GM21381 (cell line): ENCODE results near the gene TTYH2.

Experiments used
- ATAC-seq: cut with Tn5 transposase; IDR thresholded peaks from one replicate; pipeline ENCODE4 v1.9.1; 2021; ENCODE audit warnings: mild to moderate bottlenecking, moderate library complexity; ENCODE audit not compliant: unreplicated experiment

The TTYH2 gene

DNA sequence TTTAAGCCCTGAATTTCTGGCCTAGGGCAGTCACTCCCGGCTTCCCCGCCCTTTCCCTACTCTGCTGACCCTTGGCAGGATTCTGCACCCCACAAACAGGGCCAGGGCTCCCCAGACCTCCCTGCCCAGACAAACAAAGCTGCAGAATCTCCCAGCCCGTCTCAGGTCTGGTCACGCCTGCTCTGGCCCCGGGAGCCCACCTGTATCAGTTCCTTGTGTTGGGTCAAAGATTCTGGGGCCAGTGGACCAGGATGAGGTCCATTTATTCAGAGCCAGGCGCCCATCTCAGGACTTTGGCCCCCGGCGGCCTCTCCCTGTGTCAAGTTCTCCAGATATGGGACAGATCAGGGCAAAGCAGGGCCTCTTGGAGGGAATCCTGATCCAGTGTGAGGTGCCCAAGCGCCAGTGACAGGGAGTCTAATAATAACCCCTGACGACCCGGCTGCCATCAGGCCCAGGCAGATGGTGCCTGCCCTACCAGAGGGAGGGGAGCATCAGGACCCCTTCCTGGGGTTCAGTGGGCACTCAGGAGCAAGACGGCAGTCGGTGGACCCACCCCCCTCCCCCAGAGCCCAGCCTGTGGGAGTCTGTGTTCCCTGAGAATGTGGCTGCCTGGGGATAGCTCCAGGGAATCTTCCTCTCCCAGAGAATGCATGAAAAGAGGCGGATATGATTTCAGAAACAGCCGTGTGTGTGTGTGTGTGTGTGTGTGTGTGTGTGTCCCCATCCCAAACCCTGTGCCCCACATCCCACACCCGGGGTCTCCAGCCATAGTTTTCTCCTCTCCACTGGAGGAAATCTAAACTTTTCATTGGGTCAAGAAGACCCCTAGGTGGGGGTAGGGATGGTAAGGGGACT is 1.3 kb downstream of the TTYH2 start:
- ATAC-seq = no peak

DNA sequence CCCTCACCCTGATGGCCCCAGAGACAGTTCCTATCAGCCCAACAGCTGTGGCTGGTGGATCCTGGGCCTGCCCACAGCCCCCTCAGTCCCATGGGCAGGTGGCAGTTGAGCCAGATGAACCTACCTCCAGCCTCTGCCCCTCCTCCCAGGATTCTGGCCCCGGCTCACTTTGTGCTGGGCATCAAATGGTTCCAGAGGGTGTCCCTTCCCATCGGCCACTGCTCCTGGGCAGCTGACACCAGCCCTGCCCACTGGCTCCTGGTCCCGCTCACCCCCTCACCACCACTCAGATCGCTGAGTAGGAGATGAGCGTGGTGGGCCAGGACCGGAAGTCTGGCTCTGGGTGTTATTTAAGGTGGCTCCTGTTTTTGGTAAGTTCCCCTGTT is 2.0 kb downstream of the TTYH2 start:
- ATAC-seq = no peak

DNA sequence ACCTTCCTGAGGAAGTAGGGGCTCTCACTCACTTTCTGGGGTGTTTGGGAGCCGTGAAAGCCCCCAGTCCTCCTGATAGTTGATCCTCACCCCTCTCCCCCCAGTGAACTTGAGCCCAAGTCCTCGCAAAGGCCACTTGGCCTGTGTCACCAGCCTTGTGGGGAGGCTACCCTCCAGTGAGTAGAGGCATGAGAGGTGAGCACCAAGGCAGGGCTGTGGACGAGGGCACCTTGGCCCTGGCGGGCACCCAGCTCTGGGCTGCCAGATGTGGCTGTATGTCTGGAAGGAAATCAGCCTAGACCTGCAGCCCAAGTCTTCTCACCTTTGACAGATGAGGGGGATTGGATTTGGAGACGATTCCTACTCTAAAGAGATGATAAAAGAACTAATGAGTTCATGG is 3.1 kb downstream of the TTYH2 start:
- ATAC-seq = no peak

DNA sequence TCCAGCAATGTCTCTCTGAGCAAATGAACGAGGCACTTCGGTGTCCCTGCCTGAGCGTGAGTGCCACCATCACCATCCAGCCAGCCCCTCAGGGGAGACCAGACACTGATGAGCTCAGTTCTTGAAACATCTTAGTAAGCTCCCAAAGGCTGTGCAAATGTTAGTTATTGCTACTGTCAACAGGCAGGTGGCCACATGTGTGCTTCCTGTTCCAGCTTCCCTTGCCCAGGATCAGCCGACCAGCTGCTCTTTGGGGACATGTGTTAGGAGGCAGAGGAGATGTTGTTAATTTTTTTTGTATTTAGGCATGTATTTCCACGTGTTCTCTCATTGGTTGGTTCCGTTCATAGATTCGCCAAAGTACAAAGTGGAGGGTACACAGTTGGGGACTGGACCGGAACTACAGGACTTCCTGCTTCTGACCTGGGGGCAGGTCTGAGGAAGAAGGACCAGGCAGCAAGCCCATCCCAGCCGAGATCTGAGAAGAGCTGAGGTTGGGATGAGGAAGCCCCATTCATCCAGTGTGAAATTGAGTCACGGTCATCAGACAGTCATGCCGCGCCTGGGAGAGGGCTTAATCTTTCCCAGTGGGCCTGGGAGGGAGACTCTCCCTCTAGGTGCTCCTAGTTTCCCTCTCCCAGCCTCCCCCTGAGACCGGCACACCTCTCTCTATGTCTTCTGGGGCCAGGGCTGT is 3.8 kb downstream of the TTYH2 start:
- no peak for ATAC-seq

DNA sequence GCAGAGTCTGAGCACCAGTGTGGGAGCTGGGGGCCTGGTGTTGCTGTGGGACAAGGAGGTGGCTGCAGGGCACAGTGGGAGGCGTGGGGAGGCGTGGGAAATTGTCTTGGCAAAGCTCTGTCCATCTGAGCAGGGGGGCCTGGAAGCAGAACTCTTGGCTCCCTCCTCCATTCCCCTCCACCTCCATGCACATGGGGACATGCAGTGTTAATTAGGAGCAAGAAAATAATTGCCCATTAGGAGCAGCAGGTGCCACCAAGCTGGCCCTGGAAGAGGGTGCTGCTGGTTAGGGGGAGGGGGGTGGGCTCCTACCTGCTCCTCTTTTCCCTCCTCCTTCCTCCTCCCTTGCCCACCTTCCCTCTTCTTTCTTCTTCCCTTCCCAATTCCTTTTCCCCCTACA is 4.5 kb downstream of the TTYH2 start:
- ATAC-seq = no peak

DNA sequence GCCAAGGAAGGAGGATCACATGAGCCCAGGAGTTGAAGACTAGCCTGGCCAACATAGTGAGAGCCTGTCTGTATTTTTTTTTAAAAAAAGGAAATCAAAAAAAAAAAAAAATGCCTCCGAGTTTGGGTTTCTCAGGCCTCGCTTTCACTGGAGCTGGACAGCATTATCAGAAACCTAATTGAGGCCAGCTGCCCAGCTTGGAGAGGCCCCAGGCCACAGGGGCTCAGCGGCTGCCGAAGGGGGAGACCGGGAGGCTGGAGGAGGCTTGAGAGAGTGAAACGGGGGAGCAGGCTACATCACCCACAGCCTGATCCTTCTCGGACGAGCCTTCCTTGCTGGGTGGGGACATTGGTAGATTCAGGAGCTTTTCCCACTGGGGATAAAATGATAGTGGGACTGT is 5.1 kb downstream of the TTYH2 start:
- no peak for ATAC-seq

DNA sequence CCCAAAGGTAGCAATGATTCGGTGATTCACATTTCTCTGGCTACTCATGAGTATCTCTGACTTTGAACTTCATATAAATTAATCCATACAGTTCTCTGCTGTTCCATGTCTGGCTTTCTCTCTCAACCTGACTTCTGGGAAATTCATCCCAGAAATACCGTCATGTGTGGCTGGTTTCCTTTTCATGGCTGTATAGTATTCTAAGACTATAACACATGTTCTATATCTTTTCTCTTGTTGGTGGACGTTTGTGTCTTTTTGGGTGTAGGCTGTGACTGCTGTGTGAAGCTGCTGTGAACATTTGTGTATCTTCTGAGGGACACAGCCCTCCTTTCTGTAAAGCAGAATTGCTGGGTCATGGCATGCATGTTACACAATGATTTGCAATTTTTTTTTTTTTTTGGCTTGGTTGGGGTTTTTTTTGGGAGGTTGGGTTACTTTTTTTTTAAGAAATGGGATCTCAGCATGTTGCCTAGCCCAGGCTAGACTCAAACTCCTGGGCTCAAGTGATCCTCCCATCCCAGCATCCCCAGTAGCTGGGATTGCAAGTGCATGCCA is 6.3 kb downstream of the TTYH2 start:
- ATAC-seq = no peak

DNA sequence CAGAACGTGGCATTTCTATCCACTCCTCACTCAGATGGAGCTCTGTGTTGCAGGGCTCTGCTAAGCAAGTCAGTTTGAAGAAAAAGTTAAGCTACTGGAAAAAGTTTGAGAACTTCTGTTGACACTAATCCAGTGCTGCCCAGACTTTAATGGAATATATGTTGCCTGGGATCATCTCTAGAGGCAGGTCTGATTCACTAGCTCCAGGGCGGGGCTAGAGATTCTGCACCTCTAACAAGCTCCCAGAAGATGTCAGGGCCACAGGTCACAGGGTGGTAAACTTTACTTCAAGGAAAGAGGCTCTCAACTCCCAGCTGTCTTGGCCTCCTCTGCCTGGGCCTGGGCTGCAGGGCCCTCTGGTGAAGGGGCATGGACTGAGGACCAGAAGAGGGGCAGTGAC is 6.8 kb downstream of the TTYH2 start:
- no peak for ATAC-seq

DNA sequence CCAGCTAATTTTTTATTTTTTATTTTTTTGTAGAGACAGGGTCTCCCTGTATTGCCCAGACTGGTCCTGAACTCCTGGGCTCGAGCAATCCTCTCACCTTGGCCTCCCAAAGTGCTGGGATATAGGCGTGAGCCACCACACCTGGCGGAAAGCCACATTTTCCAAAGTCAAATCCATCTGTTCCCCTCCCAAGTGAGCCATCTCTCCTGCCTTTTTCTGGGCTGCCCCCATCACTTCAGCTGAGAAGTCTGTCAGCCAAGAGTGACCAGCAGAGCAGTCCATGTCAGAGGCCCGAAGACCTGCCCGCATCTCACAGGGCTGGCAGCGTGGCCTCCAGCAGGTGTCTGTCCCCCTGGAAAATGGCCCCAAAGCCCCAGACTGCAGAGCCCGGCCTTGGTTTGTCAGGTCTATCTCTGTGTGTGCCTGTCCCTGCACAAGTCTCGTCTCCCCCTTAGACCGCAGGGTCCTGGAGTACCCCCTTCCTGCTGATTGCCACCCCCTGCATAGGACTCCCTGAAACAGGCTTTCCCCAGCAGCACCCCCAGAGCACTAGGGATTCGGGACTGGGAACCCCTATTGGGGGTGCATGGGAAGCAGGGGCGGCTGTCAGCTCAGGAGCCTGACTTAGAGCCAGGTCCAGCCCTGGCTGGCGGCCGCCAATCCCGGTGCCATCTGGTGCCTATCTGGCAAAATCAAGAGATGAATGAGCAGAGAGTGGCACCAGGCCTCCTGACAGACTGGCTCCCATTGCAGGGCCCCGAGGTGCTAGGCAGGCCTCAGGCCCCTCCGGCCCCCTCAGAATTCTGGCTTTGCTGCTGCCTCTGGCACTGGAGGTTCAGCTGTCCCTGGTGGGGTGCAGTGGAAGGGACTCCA is 7.8 kb downstream of the TTYH2 start:
- no peak for ATAC-seq

DNA sequence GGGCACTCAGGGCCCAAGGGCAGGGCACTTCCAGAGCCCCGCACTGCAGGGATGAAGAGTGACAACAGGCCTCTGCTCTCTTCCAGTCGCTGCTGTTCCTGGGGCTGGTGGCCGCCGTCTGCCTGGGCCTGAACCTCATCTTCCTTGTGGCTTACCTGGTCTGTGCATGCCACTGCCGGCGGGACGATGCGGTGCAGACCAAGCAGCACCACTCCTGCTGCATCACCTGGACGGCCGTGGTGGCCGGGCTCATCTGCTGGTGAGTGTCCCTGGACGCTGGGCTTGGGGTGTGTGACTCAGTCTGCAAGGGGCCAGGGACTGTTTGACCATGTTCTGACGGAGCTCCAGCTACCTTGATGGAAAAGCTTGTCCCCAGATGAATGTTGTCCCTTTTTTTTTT is 9.0 kb downstream of the TTYH2 start:
- no peak for ATAC-seq

DNA sequence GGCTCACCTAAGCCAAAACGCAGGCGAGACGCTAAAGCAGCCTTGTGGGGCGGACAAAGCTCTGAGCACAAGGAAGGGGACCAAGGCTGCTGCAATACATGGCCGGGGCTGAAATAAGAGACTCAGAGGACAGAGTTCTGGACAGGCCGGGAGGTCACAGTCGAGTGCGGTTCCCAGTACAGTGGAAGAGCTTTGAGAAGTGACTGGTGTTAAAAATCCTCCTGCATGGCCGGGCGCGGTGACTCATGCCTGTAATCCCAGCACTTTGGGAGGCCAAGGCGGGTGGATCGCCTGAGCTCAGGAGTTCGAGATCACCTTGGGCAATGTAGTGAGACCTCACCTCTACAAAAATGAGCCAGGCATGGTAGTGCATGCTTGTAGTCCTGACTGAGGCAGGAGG is 10.5 kb downstream of the TTYH2 start:
- no peak for ATAC-seq

DNA sequence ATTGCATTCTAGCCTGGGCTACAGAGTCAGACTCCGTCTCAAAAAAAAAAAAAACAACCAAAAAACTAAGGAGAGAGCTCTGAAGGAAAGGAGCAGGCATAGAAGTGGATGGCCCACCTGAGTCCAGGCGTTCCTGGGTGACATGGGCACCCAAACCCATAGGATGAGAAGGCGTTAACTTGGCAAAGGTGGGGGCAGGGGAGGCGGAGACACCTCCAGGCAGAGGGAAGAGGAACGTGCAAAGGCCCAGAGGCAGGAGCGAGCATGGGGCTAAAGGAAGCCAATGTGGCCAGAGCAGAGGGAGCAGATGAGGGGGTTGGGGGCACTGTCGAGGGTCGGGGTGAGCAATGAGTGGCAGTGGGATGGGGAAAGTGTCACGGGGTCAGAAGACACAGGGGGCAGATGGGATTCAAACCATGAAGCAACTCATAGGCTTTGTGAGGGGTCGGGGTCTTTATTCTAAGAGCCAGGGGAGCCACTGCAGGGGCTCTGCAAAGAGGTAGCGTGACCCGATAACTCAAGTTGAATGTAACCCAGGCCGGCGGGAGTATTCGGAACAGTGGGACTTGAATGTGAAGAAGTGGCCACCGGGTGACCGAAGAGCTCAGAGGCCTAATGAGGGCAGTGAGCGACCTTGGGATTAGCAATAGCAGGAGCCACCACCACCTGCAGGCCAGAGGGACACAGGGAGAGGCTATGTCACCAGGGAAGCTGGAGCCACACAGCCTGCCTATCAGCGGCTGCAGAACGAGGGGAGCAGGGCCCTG is 11.8 kb downstream of the TTYH2 start:
- no peak for ATAC-seq

DNA sequence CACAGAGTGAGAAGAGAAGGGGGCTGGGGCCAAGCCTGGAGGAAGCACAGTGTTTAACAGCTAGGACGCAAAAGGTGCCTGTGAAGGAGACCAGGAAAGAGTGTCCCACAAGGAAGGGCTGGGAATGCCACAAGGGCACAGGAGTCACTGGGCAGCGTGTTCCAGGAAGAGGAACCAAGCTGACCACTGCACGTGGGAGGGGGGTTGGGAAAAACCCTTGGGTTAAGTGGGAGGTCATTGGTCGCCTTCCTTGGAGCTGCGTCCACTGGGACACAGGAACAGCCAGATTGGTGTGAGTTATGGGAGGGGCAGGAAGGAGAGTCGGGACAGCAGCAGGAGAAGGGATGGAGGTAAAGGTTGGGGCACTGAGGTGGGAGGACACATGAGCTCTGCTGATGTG is 12.9 kb downstream of the TTYH2 start:
- no peak for ATAC-seq

DNA sequence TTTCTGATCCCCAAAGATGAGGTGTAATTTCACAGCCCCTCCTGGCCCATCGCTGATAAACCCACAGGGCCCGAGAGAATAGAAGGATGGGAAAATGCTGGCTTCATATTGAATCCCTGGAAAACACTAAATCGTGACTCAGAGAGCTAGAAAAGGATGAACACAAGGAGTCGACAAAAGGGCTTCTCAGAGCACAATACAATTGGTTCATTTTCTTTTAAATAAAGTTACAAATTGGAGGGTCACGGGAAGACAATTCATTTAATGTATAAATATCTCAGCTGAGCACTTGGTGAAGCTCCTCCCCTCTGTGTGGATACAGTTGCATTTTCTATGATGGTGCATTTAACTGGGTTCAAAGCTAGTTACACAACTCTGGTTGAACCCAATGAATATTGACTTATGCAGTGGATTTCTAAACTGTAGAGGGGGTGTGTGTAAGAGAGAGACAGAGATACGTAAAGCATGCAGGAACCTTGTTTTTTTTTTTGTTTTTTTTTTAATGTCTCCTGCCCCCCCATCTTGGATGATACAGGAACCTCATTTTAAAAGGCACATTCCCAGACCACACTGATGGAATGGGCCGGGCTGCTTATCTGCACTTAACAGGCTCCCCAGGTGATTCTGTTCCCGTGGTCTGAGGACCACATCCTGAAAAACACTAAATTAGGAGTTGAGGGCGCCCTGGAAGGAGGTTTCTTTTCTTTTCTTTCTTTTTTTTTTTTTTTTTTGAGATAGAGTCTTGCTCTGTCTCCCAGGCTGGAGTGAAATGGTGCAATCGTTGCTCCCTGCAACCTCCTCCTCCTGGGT is 14.1 kb downstream of the TTYH2 start:
- no peak for ATAC-seq

DNA sequence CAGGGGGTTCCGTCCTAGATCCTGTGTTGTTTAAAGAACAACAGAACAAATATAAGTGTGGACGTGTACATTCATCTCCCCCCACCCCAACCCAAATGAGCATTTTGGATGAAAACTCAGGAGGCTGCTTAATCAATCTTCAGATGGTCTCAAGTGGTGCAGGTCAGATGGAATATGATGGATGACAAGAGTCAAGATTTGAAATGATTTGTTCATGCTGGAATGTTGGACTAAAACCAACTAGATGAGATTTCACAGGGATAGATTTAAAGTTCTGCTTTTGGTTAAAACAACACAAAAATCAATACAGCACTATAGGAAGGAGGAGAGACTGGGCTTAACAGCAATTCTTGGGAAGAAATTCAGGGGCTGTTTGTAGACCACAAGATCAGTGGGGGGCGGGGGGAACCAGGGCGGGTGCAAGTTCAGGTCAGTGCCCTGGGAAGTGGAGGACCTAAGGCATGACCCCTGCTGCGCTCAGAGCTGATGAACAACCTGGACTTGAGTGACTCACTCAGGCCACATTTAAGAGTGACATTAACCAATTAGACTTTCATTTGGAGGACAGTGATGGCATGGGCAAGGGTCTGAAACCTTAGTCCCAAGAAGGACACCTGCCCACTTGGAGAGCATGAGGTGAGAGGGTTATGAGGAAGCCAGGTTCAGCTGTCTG is 15.1 kb downstream of the TTYH2 start:
- no peak for ATAC-seq

DNA sequence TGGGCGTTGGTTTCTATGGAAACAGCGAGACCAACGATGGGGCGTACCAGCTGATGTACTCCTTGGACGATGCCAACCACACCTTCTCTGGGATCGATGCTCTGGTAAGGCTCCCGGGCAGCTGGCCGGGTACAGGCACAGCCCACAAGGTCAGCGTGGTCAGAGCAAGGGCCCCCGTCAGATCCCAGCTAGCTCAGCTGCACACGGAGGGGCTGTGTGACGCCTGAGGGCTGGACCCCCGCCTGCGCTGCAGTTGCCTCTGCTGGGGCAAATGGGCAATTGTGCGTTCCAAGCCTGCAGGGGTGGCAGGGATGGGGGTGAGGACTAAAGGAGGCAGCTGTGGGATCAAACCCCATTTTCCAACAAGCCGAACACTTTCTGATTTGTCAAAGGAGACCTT is 17.5 kb downstream of the TTYH2 start:
- no peak for ATAC-seq

DNA sequence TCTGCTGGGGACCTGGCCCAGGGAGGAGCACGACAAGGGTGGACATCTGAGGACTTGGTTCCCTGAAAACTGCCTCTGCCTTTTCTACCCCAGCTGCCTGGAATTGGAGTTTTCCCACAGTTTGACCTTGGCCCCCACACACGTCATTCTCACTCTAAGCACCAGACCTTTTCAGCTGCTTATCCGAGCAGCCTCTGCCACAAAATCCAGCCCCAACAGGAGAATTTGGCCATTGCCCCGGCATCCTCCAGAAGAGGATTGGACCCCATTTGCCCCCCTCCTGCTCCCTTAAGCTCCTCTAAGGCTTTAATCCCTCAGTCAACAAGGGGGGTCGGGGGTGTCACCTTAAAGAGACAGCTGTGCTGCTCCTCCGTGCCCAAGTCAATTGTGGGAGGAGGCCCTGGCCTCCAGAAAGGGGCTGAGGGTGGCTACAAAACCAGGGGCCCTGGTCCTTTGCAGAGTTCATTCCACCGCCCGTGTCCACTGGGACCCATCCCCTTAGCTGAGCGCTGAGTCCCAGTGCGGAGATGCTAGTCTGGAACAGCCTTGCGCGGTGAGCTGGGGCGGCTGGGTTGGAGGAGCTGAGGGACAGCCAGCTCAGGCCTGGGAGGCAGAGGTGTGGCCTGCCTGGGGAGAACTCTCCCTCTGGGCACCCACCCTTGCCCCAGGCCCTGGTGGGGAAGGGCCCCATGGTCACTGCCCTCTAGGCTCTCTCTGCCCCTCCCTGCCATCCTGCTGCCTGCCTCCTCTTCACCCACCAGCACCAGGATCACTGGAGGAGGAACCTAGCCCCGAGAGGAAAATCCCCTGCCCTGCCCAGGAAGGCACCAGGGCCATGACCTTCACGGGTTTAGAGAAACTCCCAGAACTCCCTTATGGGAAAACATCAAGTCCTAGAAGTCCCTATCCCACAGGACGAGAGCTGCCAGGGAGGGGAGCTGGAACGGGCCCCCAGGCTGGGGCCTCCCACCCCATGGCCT is 18.8 kb downstream of the TTYH2 start:
- ATAC-seq = no peak

DNA sequence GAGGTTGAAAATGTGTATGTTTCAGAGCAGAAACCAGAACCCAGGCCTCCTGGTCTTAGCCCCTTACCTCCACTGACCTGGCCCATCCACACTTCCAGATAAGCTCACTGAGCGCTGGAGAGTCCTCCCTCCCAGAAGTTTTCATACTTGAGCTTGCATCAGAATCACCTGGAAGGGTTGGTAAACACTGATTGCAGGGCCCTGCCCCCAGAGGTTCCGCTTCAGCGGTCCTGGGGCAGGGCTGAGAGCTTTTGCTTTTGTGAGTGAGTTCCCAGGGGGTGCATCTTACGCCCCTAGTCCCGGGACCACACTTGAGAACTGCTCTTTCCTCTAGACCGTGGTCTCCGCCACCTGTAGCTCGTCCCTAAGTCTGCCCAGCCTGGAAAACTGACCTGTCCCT is 20.6 kb downstream of the TTYH2 start:
- ATAC-seq = no peak
